HepG2 (cell line): Measurements from ENCODE around the gene PTCRA. TPM values are rescaled to one million over a fixed set of nuclear protein-coding genes. Genes with fewer than 3 reads are reported as not detected.

Experiments used
- ATAC-seq: fragments of 200-7000 bp; cut with Tn5 transposase; 3 replicates; pipeline ENCODE4 v1.9.1; 2020; ENCODE audit warnings: mild to moderate bottlenecking, moderate library complexity
- BruUV-seq: library from RNA; stranded (reverse); fragments of 400-500 nt; replicated peaks from 2 replicates; lab custom pipeline; 2021; lab: Mats Ljungman, UMichigan
- CTCF ChIA-PET: fragments of 300-600 bp; formaldehyde crosslinking; extraction: SDS; loops from one replicate; lab custom pipeline; 2021; ENCODE audit warnings: low total read pairs, inconsistent platforms, low intra/inter-chr PET ratio; lab: Yijun Ruan, JAX
- POLR2A ChIA-PET: fragments of 350-600 bp; sonication (Branson Sonifier 250); formaldehyde crosslinking; loops from one replicate; lab custom pipeline; 2020; ENCODE audit warnings: antibody characterized with exemption, inconsistent platforms; lab: Yijun Ruan, JAX
- DNase-seq: peaks from one replicate; pipeline ENCODE4 v3.0.0-alpha.2; 2015; ENCODE audit warnings: low spot score
- FAIRE-seq: peaks from 3 replicates; lab custom pipeline; 2011; peaks lifted over from hg19 to GRCh38; lab: Jason Lieb, UNC
- H2AFZ ChIP-seq: one replicate; pipeline ENCODE4 v1.6.1; 2011; ENCODE audit warnings: low read length, inconsistent platforms
- H3K27ac ChIP-seq: fragments of 300-600 bp; 3 replicates; pipeline ENCODE4 v1.8.0; 2011; ENCODE audit warnings: mixed run types, mild to moderate bottlenecking, mixed read lengths, low read length, inconsistent platforms; ENCODE audit not compliant: insufficient read depth; ENCODE audit errors: extremely low read length
- H3K27me3 ChIP-seq, 2 experiments: fragments of 200-600 bp in 1 of 2; 2 replicates in 1 of 2; 3 replicates in 1 of 2; pipeline versions ENCODE4 v1.6.0 to v1.8.0; 2011; ENCODE audit warnings: low read length in 2 of 2, mild to moderate bottlenecking in 2 of 2, moderate library complexity in 2 of 2, inconsistent platforms in 1 of 2; ENCODE audit not compliant: insufficient read depth in 2 of 2, control insufficient read depth in 1 of 2
- H3K36me3 ChIP-seq, 2 experiments: fragments of 200-600 bp in 1 of 2; replicated peaks in 1 of 2; 2 replicates in 1 of 2; 3 replicates in 1 of 2; pipeline versions ENCODE4 v1.5.1 to v1.8.0; 2011; ENCODE audit warnings: low read length in 2 of 2, inconsistent platforms in 1 of 2; ENCODE audit not compliant: insufficient read depth in 2 of 2, control insufficient read depth in 1 of 2
- H3K4me1 ChIP-seq: 2 replicates; pipeline ENCODE4 v1.5.1; 2012; ENCODE audit warnings: low read length, inconsistent platforms; ENCODE audit not compliant: insufficient read depth
- H3K4me2 ChIP-seq: 2 replicates; pipeline ENCODE4 v1.6.0; 2011; ENCODE audit warnings: low read depth, low read length, inconsistent platforms
- H3K4me3 ChIP-seq, 3 experiments: fragments of 200-600 bp in 1 of 3; sonication (generic), shearing (Covaris generic) in 1 of 3; replicated peaks in 1 of 3; 2 replicates each; pipeline ENCODE4 v1.5.1; 2011 to 2016; ENCODE audit warnings: low read length in 3 of 3, inconsistent platforms in 2 of 3, low read depth in 2 of 3, mild to moderate bottlenecking in 2 of 3, control low read depth in 1 of 3, mixed read lengths in 1 of 3; ENCODE audit not compliant: insufficient read depth in 1 of 3
- H3K79me2 ChIP-seq: one replicate; pipeline ENCODE4 v1.6.1; 2011; ENCODE audit warnings: low read length, inconsistent platforms; ENCODE audit not compliant: insufficient read depth
- H3K9ac ChIP-seq: 2 replicates; pipeline ENCODE4 v1.6.0; 2011; ENCODE audit warnings: mild to moderate bottlenecking, low read depth, low read length, inconsistent platforms; ENCODE audit not compliant: insufficient read depth
- H3K9me3 ChIP-seq: 2 replicates; pipeline ENCODE4 v1.5.1; 2012; ENCODE audit warnings: mild to moderate bottlenecking, low read length
- H4K20me1 ChIP-seq: 2 replicates; pipeline ENCODE4 v1.6.0; 2011; ENCODE audit warnings: inconsistent platforms, mild to moderate bottlenecking, low read length, moderate library complexity; ENCODE audit not compliant: insufficient read depth
- ELF3 ChIP-seq: IDR thresholded peaks from 2 replicates; pipeline ENCODE4 v1.6.1; 2016; ENCODE audit warnings: missing genetic modification reagents, missing compliant biosample characterization
- ELF4 ChIP-seq: sonication (generic); formaldehyde crosslinking; IDR thresholded peaks from 2 replicates; pipeline ENCODE4 v1.5.0; 2020; ENCODE audit warnings: missing genetic modification reagents, mild to moderate bottlenecking, moderate library complexity, borderline replicate concordance
- GLI4 ChIP-seq: sonication (generic); formaldehyde crosslinking; IDR thresholded peaks from 2 replicates; pipeline ENCODE4 v1.5.1; 2020; ENCODE audit warnings: missing genetic modification reagents, mild to moderate bottlenecking, moderate library complexity, borderline replicate concordance
- HMG20B ChIP-seq: conservative IDR thresholded peaks from 2 replicates; pipeline ENCODE4 v1.6.1; 2016; ENCODE audit warnings: missing genetic modification reagents, missing compliant biosample characterization
- MEIS2 ChIP-seq: sonication (generic); formaldehyde crosslinking; IDR thresholded peaks from 2 replicates; pipeline ENCODE4 v1.9.0; 2021; ENCODE audit warnings: mild to moderate bottlenecking, missing genetic modification reagents
- MIXL1 ChIP-seq: IDR thresholded peaks from 2 replicates; pipeline ENCODE4 v1.6.1; 2016
- SOX5 ChIP-seq: IDR thresholded peaks from 2 replicates; pipeline ENCODE4 v1.6.1; 2016; ENCODE audit warnings: borderline replicate concordance
- STAG1 ChIP-seq: sonication (generic); formaldehyde crosslinking; IDR thresholded peaks from 2 replicates; pipeline ENCODE4 v1.4.0; 2020; ENCODE audit warnings: missing genetic modification reagents
- ZKSCAN8 ChIP-seq: IDR thresholded peaks from 2 replicates; pipeline ENCODE4 v1.6.1; 2016; ENCODE audit warnings: borderline replicate concordance, missing genetic modification reagents, missing compliant biosample characterization
- ZNF234 ChIP-seq: sonication (generic); formaldehyde crosslinking; conservative IDR thresholded peaks from 2 replicates; pipeline ENCODE4 v1.5.1; 2020; ENCODE audit warnings: mild to moderate bottlenecking, missing genetic modification reagents
- ZNF510 ChIP-seq: sonication (generic); formaldehyde crosslinking; IDR thresholded peaks from 2 replicates; pipeline ENCODE4 v1.4.0; 2020; ENCODE audit warnings: low read depth, mild to moderate bottlenecking, missing genetic modification reagents
- ZNF569 ChIP-seq: sonication (generic); formaldehyde crosslinking; IDR thresholded peaks from 2 replicates; pipeline ENCODE4 v1.5.0; 2020; ENCODE audit warnings: mild to moderate bottlenecking, missing genetic modification reagents, moderate library complexity, borderline replicate concordance
- ZNF598 ChIP-seq: sonication (generic); formaldehyde crosslinking; IDR thresholded peaks from 2 replicates; pipeline ENCODE4 v1.5.1; 2020; ENCODE audit warnings: mild to moderate bottlenecking, missing genetic modification reagents, borderline replicate concordance
- WGBS: methylation state at CpG from one replicate; pipeline ENCODE4 v1.1.6; 2017; ENCODE audit warnings: low lambda C conversion rate; 5-methylcytosine and 5-hydroxymethylcytosine counted together
- in situ Hi-C: cut with HindIII; loops from 2 replicates; pipeline ENCODE4 v1.10.0; 2017; ENCODE audit warnings: low pct_unique_long_range_greater_than_20kb; ENCODE audit not compliant: extremely low pct_ligation_motif_present
- intact Hi-C: fragments of 100-400 bp; cut with micrococcal nuclease; formaldehyde crosslinking; loops from one replicate; pipeline ENCODE4 v1.10.0; 2022; ENCODE audit not compliant: unreplicated experiment
- polyA plus RNA-seq, 8 experiments: library from polyadenylated mRNA; depleted of rRNA in 3 of 8; stranded (reverse) in 7 of 8; unstranded in 1 of 8; fragments of >200 nt; fragmentation: Illumina TruSeq in 4 of 8; extraction: Trizol in 4 of 8; gene quantifications; 2 replicates each; pipeline versions ENCODE4 v1.2.1 to v1.2.3, GENCODE V29; 2011 to 2016; ENCODE audit warnings: low read depth in 4 of 8, missing spikeins in 1 of 8, mixed read lengths in 1 of 8; ENCODE audit not compliant: insufficient read depth in 1 of 8
- total RNA-seq, 5 experiments: library from RNA; depleted of rRNA; stranded (reverse); fragments of >200 nt; fragmentation: Illumina TruSeq; extraction: Trizol; gene quantifications; 2 replicates each; pipeline ENCODE4 v1.2.3, GENCODE V29; 2016; ENCODE audit warnings: low read depth in 1 of 5
- TF ChIP-seq, protein P1 (sequence below): sonication (generic); formaldehyde crosslinking; IDR thresholded peaks from 2 replicates; pipeline ENCODE4 v1.5.0; 2020; ENCODE audit warnings: mild to moderate bottlenecking, missing genetic modification reagents
- TF ChIP-seq, protein P2 (sequence below): sonication (generic); formaldehyde crosslinking; conservative IDR thresholded peaks from 2 replicates; pipeline ENCODE4 v1.8.0; 2022; ENCODE audit warnings: missing genetic modification reagents
- TF ChIP-seq, protein P3 (sequence below): sonication (generic); formaldehyde crosslinking; IDR thresholded peaks from 2 replicates; pipeline ENCODE4 v1.8.0; 2022; ENCODE audit warnings: mild to moderate bottlenecking, missing genetic modification reagents, moderate library complexity
- TF ChIP-seq, protein P4 (sequence below): sonication (generic); formaldehyde crosslinking; IDR thresholded peaks from 2 replicates; pipeline ENCODE4 v1.4.0; 2020; ENCODE audit warnings: missing genetic modification reagents

PTCRA gene
- total and polyA plus RNA-seq, 2 of the 13 experiments (the other 11 are each of a cell fraction or from before 2014, with no cell fraction given) = not detected

DNA sequence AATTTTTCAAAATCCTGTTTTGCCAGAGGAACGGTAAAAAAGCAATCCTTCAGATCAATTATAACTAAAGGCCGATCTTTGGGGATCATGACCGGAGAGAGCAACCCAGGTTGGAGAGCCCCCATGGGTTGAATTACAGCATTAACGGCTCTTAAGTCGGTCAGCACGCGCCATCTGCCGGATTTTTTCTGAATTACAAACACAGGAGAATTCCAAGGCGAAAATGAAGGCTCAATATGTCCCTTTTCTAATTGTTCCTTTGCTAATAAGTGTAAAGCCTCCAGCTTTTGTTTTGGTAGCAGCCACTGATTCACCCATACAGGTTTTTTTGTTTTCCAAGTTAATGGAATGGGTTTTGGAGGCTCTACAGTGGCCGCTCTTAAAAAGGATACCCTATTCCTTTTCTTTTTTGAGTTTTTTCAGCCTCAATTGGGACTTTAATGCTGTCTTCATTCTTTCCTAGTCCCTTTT is 16.9 kb upstream of the PTCRA start (continued):
- TF ChIP-seq GLI4 (CRISPR knock-in tag) (no peak), ELF4 (no peak), ZNF598 (CRISPR knock-in tag) (no peak), ZNF510 (CRISPR knock-in tag) (no peak), STAG1 (CRISPR knock-in tag) (peak; percentile 88), SOX5 (CRISPR knock-in tag) (0 out of 2 replicates have a peak, but pooled peaks have one; percentile 16), ZNF569 (CRISPR knock-in tag) (no peak), ZNF234 (no peak), MIXL1 (CRISPR knock-in tag) (peak; percentile 22; the same call in 1 of the 2 replicates)
- TF ChIP-seq, protein P1, sequence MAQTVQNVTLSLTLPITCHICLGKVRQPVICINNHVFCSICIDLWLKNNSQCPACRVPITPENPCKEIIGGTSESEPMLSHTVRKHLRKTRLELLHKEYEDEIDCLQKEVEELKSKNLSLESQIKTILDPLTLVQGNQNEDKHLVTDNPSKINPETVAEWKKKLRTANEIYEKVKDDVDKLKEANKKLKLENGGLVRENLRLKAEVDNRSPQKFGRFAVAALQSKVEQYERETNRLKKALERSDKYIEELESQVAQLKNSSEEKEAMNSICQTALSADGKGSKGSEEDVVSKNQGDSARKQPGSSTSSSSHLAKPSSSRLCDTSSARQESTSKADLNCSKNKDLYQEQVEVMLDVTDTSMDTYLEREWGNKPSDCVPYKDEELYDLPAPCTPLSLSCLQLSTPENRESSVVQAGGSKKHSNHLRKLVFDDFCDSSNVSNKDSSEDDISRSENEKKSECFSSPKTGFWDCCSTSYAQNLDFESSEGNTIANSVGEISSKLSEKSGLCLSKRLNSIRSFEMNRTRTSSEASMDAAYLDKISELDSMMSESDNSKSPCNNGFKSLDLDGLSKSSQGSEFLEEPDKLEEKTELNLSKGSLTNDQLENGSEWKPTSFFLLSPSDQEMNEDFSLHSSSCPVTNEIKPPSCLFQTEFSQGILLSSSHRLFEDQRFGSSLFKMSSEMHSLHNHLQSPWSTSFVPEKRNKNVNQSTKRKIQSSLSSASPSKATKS (CRISPR knock-in tag) = no peak

DNA sequence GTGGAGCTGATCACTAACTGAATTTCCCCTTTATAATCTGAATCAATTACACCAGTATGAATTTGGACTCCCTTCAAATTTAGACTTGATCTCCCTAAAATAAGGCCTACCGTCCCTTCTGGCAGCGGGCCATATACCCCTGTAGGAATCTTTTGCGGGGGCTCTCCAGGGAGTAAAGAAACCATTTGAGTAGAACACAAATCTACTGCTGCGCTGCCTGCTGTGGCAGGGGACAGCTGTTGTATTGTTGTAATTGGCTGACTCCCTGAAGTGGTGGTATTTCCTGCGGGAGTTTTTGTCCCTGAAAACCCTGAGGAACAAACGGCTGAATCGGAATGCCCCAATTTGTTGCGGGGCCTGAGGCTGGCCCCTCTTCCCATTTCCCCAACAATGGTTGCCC is 16.0 kb upstream of the PTCRA start:
- intact Hi-C loops (loop anchor here (1.0 to 5.0 kb wide), 4 partner anchors 23 to 239 kb away; partner anchors contain the start of gene PEX6), in situ Hi-C loops (loop anchor here (5.0 kb wide), 1 partner anchor 242 kb away; no protein-coding TSS in a partner anchor)
- BruUV-seq = no TSS peak
- FAIRE-seq (no peak), DNase-seq (no peak), ATAC-seq (no peak)
- Histone ChIP-seq H3K4me3 (no peak overlapping the region), H3K4me1 (peaks cover 29% of the 10 kb centered on the region), H3K36me3 (no peaks in the 10 kb centered on the region), H3K27ac (no peak overlapping the region), H3K79me2 (no peaks in the 10 kb centered on the region), H3K4me2 (no peak overlapping the region), H3K9ac (no peak overlapping the region), H3K27me3 (no peaks in the 10 kb centered on the region), H2AFZ (no peak overlapping the region), H4K20me1 (no peaks in the 10 kb centered on the region), H3K9me3 (no peaks in the 10 kb centered on the region)
- CTCF ChIA-PET = interaction anchor here (2.5 kb wide), 1 partner anchor 239 kb away, joined by 15 read pairs; no protein-coding TSS in a partner anchor
- POLR2A ChIA-PET = interaction anchor here (1.0 kb wide), 1 partner anchor 20 kb away, joined by 4 read pairs; the partner anchor contains the start of gene RPL7L1
- 71% methylated on average over 8 of the region's 8 CpGs for WGBS
- TF ChIP-seq HMG20B (CRISPR knock-in tag) (no peak), MEIS2 (CRISPR knock-in tag) (no peak), MIXL1 (CRISPR knock-in tag) (no peak), ZKSCAN8 (CRISPR knock-in tag) (no peak), ELF3 (no peak)
- TF ChIP-seq, protein P2, sequence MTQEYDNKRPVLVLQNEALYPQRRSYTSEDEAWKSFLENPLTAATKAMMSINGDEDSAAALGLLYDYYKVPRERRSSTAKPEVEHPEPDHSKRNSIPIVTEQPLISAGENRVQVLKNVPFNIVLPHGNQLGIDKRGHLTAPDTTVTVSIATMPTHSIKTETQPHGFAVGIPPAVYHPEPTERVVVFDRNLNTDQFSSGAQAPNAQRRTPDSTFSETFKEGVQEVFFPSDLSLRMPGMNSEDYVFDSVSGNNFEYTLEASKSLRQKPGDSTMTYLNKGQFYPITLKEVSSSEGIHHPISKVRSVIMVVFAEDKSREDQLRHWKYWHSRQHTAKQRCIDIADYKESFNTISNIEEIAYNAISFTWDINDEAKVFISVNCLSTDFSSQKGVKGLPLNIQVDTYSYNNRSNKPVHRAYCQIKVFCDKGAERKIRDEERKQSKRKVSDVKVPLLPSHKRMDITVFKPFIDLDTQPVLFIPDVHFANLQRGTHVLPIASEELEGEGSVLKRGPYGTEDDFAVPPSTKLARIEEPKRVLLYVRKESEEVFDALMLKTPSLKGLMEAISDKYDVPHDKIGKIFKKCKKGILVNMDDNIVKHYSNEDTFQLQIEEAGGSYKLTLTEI (CRISPR knock-in tag) = no peak
- TF ChIP-seq, protein P3, sequence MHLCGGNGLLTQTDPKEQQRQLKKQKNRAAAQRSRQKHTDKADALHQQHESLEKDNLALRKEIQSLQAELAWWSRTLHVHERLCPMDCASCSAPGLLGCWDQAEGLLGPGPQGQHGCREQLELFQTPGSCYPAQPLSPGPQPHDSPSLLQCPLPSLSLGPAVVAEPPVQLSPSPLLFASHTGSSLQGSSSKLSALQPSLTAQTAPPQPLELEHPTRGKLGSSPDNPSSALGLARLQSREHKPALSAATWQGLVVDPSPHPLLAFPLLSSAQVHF (CRISPR knock-in tag) = no peak
- TF ChIP-seq, protein P4, sequence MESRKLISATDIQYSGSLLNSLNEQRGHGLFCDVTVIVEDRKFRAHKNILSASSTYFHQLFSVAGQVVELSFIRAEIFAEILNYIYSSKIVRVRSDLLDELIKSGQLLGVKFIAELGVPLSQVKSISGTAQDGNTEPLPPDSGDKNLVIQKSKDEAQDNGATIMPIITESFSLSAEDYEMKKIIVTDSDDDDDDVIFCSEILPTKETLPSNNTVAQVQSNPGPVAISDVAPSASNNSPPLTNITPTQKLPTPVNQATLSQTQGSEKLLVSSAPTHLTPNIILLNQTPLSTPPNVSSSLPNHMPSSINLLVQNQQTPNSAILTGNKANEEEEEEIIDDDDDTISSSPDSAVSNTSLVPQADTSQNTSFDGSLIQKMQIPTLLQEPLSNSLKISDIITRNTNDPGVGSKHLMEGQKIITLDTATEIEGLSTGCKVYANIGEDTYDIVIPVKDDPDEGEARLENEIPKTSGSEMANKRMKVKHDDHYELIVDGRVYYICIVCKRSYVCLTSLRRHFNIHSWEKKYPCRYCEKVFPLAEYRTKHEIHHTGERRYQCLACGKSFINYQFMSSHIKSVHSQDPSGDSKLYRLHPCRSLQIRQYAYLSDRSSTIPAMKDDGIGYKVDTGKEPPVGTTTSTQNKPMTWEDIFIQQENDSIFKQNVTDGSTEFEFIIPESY = no peak
